GM18511 (cell line): ENCODE results near the gene SNPH.

Source experiments
- ATAC-seq: cut with Tn5 transposase; IDR thresholded peaks from one replicate; pipeline ENCODE4 v1.9.1; 2021; ENCODE audit warnings: mild to moderate bottlenecking, moderate library complexity; ENCODE audit not compliant: unreplicated experiment

Gene SNPH

GRCh38 chr20:1263853-1264252 lies 2.2 kb upstream of the SNPH start:
- no peak for ATAC-seq

- ATAC-seq: no peak
Measured at GRCh38 chr20:1264727-1265126, 1.4 kb upstream of the SNPH start.

GRCh38 chr20:1265226-1265915 lies 723 bp upstream of the SNPH start:
- ATAC-seq: no peak

- no peak for ATAC-seq
Measured at GRCh38 chr20:1265916-1266166, 253 bp upstream of the SNPH start.

- ATAC-seq: no peak
Measured at GRCh38 chr20:1267161-1267560, 1.1 kb downstream of the SNPH start.

- no peak for ATAC-seq
Measured at GRCh38 chr20:1267809-1268374, 1.8 kb downstream of the SNPH start.

GRCh38 chr20:1269235-1269634 lies 3.1 kb downstream of the SNPH start:
- ATAC-seq: no peak

- ATAC-seq: no peak
Measured at GRCh38 chr20:1269850-1270249, 3.8 kb downstream of the SNPH start.

- ATAC-seq: no peak
Measured at GRCh38 chr20:1272368-1273100, 6.4 kb downstream of the SNPH start.

- no peak for ATAC-seq
Measured at GRCh38 chr20:1273366-1273765, 7.3 kb downstream of the SNPH start.

- ATAC-seq: no peak
Measured at GRCh38 chr20:1274485-1275311, 8.6 kb downstream of the SNPH start.

GRCh38 chr20:1275919-1276318 lies 9.8 kb downstream of the SNPH start:
- ATAC-seq: no peak

- no peak for ATAC-seq
Measured at GRCh38 chr20:1277529-1278322, 11.6 kb downstream of the SNPH start.

GRCh38 chr20:1278993-1279392 lies 12.9 kb downstream of the SNPH start:
- no peak for ATAC-seq

GRCh38 chr20:1280195-1281102 lies 14.4 kb downstream of the SNPH start:
- ATAC-seq: no peak

- no peak for ATAC-seq
Measured at GRCh38 chr20:1281279-1282057, 15.4 kb downstream of the SNPH start.

GRCh38 chr20:1282966-1283365 lies 16.9 kb downstream of the SNPH start:
- ATAC-seq: no peak

GRCh38 chr20:1283522-1284510 lies 17.7 kb downstream of the SNPH start:
- ATAC-seq: no peak
